Liver (tissue), 2 donors: Measurements from ENCODE around the gene CCNC.

Source experiments
- ZBTB33 ChIP-seq: IDR thresholded peaks from 2 replicates; pipeline ENCODE4 v1.6.1; 2016; ENCODE audit warnings: antibody characterized with exemption
- TF ChIP-seq, protein P1 (sequence below): fragments of 150-350 bp; IDR thresholded peaks from 2 replicates; pipeline ENCODE4 v1.5.1; 2017; ENCODE audit warnings: improper control_type of control experiment, low read depth, low read length; ENCODE audit not compliant: missing input control
- donor health status: healthy.

GRCh38 chr6:99568103-99568933 lies at the start of gene CCNC:
- TF ChIP-seq, protein P1, sequence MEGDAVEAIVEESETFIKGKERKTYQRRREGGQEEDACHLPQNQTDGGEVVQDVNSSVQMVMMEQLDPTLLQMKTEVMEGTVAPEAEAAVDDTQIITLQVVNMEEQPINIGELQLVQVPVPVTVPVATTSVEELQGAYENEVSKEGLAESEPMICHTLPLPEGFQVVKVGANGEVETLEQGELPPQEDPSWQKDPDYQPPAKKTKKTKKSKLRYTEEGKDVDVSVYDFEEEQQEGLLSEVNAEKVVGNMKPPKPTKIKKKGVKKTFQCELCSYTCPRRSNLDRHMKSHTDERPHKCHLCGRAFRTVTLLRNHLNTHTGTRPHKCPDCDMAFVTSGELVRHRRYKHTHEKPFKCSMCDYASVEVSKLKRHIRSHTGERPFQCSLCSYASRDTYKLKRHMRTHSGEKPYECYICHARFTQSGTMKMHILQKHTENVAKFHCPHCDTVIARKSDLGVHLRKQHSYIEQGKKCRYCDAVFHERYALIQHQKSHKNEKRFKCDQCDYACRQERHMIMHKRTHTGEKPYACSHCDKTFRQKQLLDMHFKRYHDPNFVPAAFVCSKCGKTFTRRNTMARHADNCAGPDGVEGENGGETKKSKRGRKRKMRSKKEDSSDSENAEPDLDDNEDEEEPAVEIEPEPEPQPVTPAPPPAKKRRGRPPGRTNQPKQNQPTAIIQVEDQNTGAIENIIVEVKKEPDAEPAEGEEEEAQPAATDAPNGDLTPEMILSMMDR: no peak
- peak; percentile 100 for TF ChIP-seq ZBTB33
